Ishikawa (cell line): ENCODE results near the gene PIWIL1.

Experiments used
- CEBPB ChIP-seq: IDR thresholded peaks from 2 replicates; pipeline ENCODE4 v1.6.1; 2012
- CREB1 ChIP-seq: IDR thresholded peaks from 2 replicates; pipeline ENCODE4 v1.6.1; 2012; ENCODE audit warnings: low read depth
- EGR1 ChIP-seq: IDR thresholded peaks from 2 replicates; pipeline ENCODE4 v1.6.1; 2012
- EP300 ChIP-seq: IDR thresholded peaks from 2 replicates; pipeline ENCODE4 v1.6.1; 2012; ENCODE audit warnings: borderline replicate concordance
- FOXM1 ChIP-seq: IDR thresholded peaks from 2 replicates; pipeline ENCODE4 v1.6.1; 2012; ENCODE audit warnings: low read depth, borderline replicate concordance
- MAX ChIP-seq: IDR thresholded peaks from 2 replicates; pipeline ENCODE4 v1.6.1; 2012
- NFIC ChIP-seq: IDR thresholded peaks from 2 replicates; pipeline ENCODE4 v1.6.1; 2012
- RAD21 ChIP-seq: IDR thresholded peaks from 2 replicates; pipeline ENCODE4 v1.6.1; 2012; ENCODE audit warnings: low read depth
- REST ChIP-seq: IDR thresholded peaks from 2 replicates; pipeline ENCODE4 v1.6.1; 2012; ENCODE audit warnings: low read depth, mild to moderate bottlenecking
- TAF1 ChIP-seq: IDR thresholded peaks from 2 replicates; pipeline ENCODE4 v1.6.1; 2012; ENCODE audit warnings: low read depth, mild to moderate bottlenecking
- USF1 ChIP-seq: IDR thresholded peaks from 2 replicates; pipeline ENCODE4 v1.6.1; 2012
- YY1 ChIP-seq: IDR thresholded peaks from 2 replicates; pipeline ENCODE4 v1.6.1; 2012; ENCODE audit warnings: low read depth
- ZBTB7A ChIP-seq: IDR thresholded peaks from 2 replicates; pipeline ENCODE4 v1.6.1; 2012; ENCODE audit warnings: low read depth

Gene PIWIL1

GRCh38 chr12:130374083-130374482 lies 36.4 kb downstream of the PIWIL1 start:
- TF ChIP-seq TAF1 = no peak

GRCh38 chr12:130375296-130376287 lies 37.9 kb downstream of the PIWIL1 start:
- TF ChIP-seq RAD21 (no peak), MAX (no peak), NFIC (no peak), CEBPB (no peak), REST (no peak)

GRCh38 chr12:130382818-130383217 lies 45.1 kb downstream of the PIWIL1 start:
- TF ChIP-seq CREB1 (no peak), FOXM1 (no peak), CEBPB (no peak), EGR1 (no peak), TAF1 (no peak), MAX (no peak), EP300 (no peak), RAD21 (no peak), NFIC (no peak), ZBTB7A (no peak)

- TF ChIP-seq RAD21 = no peak
- no peak for TF ChIP-seq ZBTB7A
- no peak for TF ChIP-seq EGR1
- no peak for TF ChIP-seq REST
- TF ChIP-seq CEBPB = no peak
- TF ChIP-seq USF1 = no peak
- TF ChIP-seq EP300 = no peak
- no peak for TF ChIP-seq MAX
- no peak for TF ChIP-seq NFIC
- TF ChIP-seq CREB1 = no peak
These were observed 46.5 kb downstream of the PIWIL1 start for GRCh38 chr12:130384234-130384633.

GRCh38 chr12:130385193-130385592 lies 47.5 kb downstream of the PIWIL1 start:
- TF ChIP-seq USF1 (no peak), RAD21 (no peak), EP300 (no peak), REST (no peak), ZBTB7A (no peak), YY1 (no peak), MAX (no peak)
